Tibial nerve (tissue), 4 donors: ENCODE data around the gene MAP1B. TPM values are rescaled to one million over a fixed set of nuclear protein-coding genes. Genes with fewer than 3 reads are reported as not detected.

Experiments used
- DNase-seq, 2 donors: peaks; one replicate each; pipeline ENCODE4 v3.0.0-alpha.2; 2019; ENCODE audit warnings: low spot score in 2 of 2
- H3K27ac ChIP-seq, 4 donors: fragments of 200-600 bp; sonication (generic) in 3 of 4; one replicate each; pipeline ENCODE4 v1.5.1; 2017 to 2019; ENCODE audit warnings: mild to moderate bottlenecking in 1 of 4
- H3K27me3 ChIP-seq, 2 donors: fragments of 200-600 bp; sonication (generic) in 1 of 2; one replicate each; pipeline versions ENCODE4 v1.5.1 to v1.6.0; 2017 to 2019
- H3K36me3 ChIP-seq, 3 donors: fragments of 200-600 bp; sonication (generic); one replicate each; pipeline ENCODE4 v1.5.1; 2018 to 2019
- H3K4me1 ChIP-seq, 4 donors: fragments of 200-600 bp; sonication (generic) in 3 of 4; one replicate each; pipeline ENCODE4 v1.5.1; 2017 to 2019
- H3K4me3 ChIP-seq, 4 donors: fragments of 200-600 bp; sonication (generic) in 3 of 4; one replicate each; pipeline ENCODE4 v1.5.1; 2017 to 2019; ENCODE audit warnings: mild to moderate bottlenecking in 1 of 4, moderate library complexity in 1 of 4
- H3K9me3 ChIP-seq, 4 donors: fragments of 200-600 bp; sonication (generic) in 3 of 4; one replicate each; pipeline ENCODE4 v1.5.1; 2017 to 2019
- EP300 ChIP-seq, 2 donors: sonication (generic); formaldehyde crosslinking; IDR thresholded peaks; one replicate each; pipeline ENCODE4 v1.6.1; 2017; ENCODE audit warnings: antibody characterized with exemption in 2 of 2, mild to moderate bottlenecking in 1 of 2
- POLR2A ChIP-seq, 2 donors: fragments of 450-650 bp; IDR thresholded peaks; one replicate each; pipeline ENCODE4 v1.6.1; 2017; ENCODE audit warnings: antibody characterized with exemption in 2 of 2, mild to moderate bottlenecking in 2 of 2, moderate library complexity in 2 of 2
- WGBS, 2 donors: methylation state at CpG; one replicate each; pipeline ENCODE4 v1.1.5; 2018; 5-methylcytosine and 5-hydroxymethylcytosine counted together
- total RNA-seq, 4 donors: library from RNA; depleted of rRNA; stranded (reverse); fragments of >200 nt; gene quantifications; one replicate each; pipeline ENCODE4 v1.1.0, GENCODE V29; 2016
- TF ChIP-seq, protein P1 (sequence below), 5 experiments: fragments of 200-600 bp in 3 of 5; fragments of 450-650 bp in 2 of 5; sonication (generic) in 3 of 5; IDR thresholded peaks; one replicate each; pipeline ENCODE4 v1.5.1; 2016 to 2019; ENCODE audit warnings: antibody characterized with exemption in 5 of 5, mild to moderate bottlenecking in 3 of 5, moderate library complexity in 2 of 5

The MAP1B gene
- total RNA-seq, 4 donors from 2014 or later, result 223 to 587 (median 472) TPM

DNA sequence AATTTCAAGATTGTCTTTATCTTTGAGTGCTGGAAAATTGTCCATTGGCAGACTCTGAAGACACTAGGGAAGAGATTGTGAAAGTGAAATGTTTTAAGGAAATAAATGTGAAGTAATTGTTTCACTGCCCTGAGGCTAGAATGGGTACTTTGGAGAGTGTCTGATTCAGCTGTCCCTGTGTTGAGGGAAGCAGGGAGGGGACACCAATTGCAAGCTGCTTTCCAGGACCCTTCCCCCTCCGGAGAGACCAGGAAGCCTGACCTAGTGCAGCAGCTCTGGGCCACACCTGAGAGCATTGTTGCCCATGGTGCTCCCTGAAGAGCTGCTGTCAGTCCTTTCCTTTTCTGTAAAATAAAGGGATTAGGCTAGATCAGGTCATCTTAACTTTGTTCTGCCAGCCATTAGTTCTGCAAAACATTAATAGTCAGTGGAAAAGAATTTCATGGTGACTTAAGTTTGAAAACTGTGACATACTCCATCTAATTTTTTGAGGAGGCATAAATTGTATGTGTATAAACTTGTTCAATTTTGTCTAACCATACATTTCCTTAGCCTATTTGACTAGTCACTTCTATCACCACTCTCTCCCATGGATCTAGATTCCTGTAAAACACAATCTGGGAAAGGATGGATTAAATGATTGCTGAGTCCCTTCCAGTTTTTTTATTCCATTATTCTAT, 18.8 kb downstream of the MAP1B start:
- 9 to 20% methylated on average over 1 of the region's 1 CpG for WGBS, 2 donors
- H3K27ac ChIP-seq, result no peak overlapping the region
- H3K4me1 ChIP-seq, result peaks cover 0 to 41% (median 13%) of the 10 kb centered on the region in 4 donors

DNA sequence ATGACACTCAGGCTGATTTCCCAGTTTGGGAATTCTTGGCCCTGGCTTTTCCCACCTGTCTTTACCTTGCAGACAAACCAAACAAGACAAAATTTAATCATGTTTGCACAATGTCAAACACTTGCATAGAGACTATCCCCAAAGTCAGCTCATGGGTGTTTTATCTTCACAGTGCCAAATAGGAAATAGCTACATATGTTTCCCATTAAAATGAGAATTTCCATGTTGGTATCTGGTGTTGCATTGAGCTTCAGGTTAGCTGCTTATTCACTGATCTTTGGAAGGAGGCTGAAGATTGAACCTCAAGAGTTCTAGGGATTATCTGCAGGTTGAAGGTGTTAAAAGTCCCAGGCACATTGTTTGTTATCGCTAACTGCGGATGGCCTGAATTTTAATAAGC, 19.5 kb downstream of the MAP1B start:
- WGBS, 2 donors, result 97 to 100% methylated on average over 2 of the region's 2 CpGs
- no peak overlapping the region for H3K27ac ChIP-seq

More for the DNA sequence above, 18.8 kb downstream of the MAP1B start:
- Histone ChIP-seq H3K27me3 (no peaks in the 10 kb centered on the region), H3K36me3 (no peaks in the 10 kb centered on the region), H3K4me3 (no peak overlapping the region), H3K9me3 (no peaks in the 10 kb centered on the region)
- TF ChIP-seq, protein P1, sequence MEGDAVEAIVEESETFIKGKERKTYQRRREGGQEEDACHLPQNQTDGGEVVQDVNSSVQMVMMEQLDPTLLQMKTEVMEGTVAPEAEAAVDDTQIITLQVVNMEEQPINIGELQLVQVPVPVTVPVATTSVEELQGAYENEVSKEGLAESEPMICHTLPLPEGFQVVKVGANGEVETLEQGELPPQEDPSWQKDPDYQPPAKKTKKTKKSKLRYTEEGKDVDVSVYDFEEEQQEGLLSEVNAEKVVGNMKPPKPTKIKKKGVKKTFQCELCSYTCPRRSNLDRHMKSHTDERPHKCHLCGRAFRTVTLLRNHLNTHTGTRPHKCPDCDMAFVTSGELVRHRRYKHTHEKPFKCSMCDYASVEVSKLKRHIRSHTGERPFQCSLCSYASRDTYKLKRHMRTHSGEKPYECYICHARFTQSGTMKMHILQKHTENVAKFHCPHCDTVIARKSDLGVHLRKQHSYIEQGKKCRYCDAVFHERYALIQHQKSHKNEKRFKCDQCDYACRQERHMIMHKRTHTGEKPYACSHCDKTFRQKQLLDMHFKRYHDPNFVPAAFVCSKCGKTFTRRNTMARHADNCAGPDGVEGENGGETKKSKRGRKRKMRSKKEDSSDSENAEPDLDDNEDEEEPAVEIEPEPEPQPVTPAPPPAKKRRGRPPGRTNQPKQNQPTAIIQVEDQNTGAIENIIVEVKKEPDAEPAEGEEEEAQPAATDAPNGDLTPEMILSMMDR (IDR thresholded peaks at IDR 0.05), result no peak
- TF ChIP-seq POLR2A (IDR thresholded peaks at IDR 0.05) (no peak), EP300 (IDR thresholded peaks at IDR 0.05) (no peak)
- DNase-seq, result no peak

DNA sequence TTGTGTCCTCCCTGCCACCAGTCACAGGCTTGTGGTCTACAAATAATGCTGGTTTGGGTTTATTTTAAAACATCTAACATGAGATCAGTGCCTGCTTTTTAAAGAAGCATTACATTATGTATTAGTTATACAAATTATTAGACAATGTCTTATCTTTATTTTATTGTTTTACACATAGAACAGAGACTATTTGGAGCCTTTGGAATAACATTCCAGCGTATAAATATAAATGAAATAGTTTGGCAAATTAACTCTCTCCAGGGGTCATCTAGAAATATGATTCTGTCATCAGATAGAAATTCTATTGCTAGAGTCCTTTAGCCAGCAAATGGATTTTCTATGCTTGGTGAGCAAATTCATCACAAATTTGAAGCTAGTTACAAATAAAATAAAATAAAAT, 22.4 kb downstream of the MAP1B start:
- H3K9me3 ChIP-seq, result no peaks in the 10 kb centered on the region
- no peaks in the 10 kb centered on the region for H3K27me3 ChIP-seq
- H3K4me3 ChIP-seq, result no peak overlapping the region
- DNase-seq, result no peak
- peaks cover 0 to 63% (median 18%) of the 10 kb centered on the region in 4 donors for H3K4me1 ChIP-seq
- WGBS, 2 donors, result 12 to 21% methylated on average over 1 of the region's 1 CpG
- H3K36me3 ChIP-seq, result no peaks in the 10 kb centered on the region
- H3K27ac ChIP-seq, result peak overlapping the region in 1 of 4 donors; percentile 25
- TF ChIP-seq EP300 (IDR thresholded peaks at IDR 0.05), result no peak

More for the DNA sequence above, 19.5 kb downstream of the MAP1B start:
- Histone ChIP-seq H3K36me3 (no peaks in the 10 kb centered on the region), H3K4me3 (no peak overlapping the region), H3K27me3 (no peaks in the 10 kb centered on the region), H3K9me3 (no peaks in the 10 kb centered on the region), H3K4me1 (peaks cover 0 to 41% (median 13%) of the 10 kb centered on the region in 4 donors)
- no peak for TF ChIP-seq POLR2A (IDR thresholded peaks at IDR 0.05)
- TF ChIP-seq EP300 (IDR thresholded peaks at IDR 0.05), result no peak
- TF ChIP-seq, protein P1 (IDR thresholded peaks at IDR 0.05), result no peak
- DNase-seq, result no peak

DNA sequence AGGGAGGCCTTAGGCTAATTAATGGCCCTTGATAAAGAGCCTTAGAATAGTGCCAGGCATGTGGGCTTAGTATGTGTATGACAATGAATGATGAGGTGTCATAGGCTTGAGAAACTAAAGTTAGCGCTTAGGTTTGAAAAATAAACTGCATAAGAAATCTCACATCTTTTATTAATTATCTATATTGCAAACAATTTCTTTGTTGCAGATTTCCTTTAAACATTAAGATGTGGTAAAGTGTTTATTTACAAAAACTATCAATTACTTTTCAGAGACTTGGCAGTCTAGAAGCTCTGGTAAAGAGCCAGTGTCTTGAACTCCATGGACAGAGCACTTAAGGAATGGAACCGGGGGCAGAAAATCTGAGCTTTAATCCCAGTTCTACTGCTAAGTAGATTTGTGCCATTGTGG, 23.1 kb downstream of the MAP1B start:
- H3K9me3 ChIP-seq, result no peaks in the 10 kb centered on the region
- whole genome bisulfite sequencing, 2 donors, result 47 to 55% methylated on average over 2 of the region's 2 CpGs
- H3K27me3 ChIP-seq, result no peaks in the 10 kb centered on the region
- H3K27ac ChIP-seq, result peak overlapping the region in 1 of 4 donors; percentile 25
- no peak overlapping the region for H3K4me3 ChIP-seq
- no peak for DNase-seq
- H3K36me3 ChIP-seq, result no peaks in the 10 kb centered on the region
- TF ChIP-seq, protein P1 (IDR thresholded peaks at IDR 0.05), result no peak
- no peak for TF ChIP-seq EP300 (IDR thresholded peaks at IDR 0.05)
- no peak for TF ChIP-seq POLR2A (IDR thresholded peaks at IDR 0.05)
- H3K4me1 ChIP-seq, result peaks cover 0 to 60% (median 21%) of the 10 kb centered on the region in 4 donors

DNA sequence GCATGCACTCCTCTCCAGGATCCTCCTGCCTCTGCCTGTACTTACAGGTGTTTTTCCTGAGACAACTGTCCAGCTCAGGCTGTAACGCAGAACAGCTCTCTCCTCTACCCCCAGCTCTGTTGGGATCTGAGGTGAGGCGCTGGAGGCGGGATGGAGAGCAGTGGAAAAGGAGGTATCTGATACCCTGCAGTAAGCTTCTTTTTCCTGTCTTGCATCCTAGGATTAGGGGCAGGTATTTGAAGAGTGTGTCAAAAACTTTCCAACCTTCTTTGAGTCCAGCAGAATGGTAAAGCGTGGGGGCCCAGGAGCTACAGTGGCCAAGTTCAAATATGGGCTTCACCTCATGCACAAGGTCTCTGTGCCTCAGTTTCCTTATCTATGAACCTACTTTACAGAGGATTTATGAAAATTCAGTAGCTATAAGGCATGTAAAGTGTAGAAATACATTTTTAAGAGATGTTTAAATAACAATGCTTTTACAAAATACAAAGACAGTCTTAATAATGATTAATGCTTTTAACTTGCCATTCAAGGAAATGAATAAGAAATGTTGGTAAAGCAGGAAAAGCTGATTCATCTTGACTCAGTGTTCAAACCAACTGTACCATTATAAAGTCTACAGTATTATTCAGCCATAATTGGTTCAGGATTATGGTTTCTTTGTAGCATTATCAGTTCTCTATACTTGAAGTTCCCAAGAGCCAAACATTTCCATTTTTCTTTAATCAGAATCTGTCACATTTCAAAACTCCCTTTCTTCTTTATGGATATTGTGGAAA, 26.1 kb downstream of the MAP1B start:
- Histone ChIP-seq H3K36me3 (no peaks in the 10 kb centered on the region), H3K4me1 (peaks cover 0 to 59% (median 22%) of the 10 kb centered on the region in 4 donors), H3K27me3 (no peaks in the 10 kb centered on the region), H3K27ac (peak overlapping the region in 1 of 4 donors; percentile 72), H3K9me3 (no peaks in the 10 kb centered on the region), H3K4me3 (no peak overlapping the region)
- TF ChIP-seq, protein P1 (IDR thresholded peaks at IDR 0.05), result no peak
- TF ChIP-seq EP300 (IDR thresholded peaks at IDR 0.05), result no peak
- no peak for TF ChIP-seq POLR2A (IDR thresholded peaks at IDR 0.05)
- no peak for DNase-seq
- WGBS, 2 donors, result 93 to 96% methylated on average over 4 of the region's 4 CpGs
